NT2/D1 (cell line): ENCODE measurements around the gene HTR2A.

Experiments
- DNase-seq: peaks from one replicate; pipeline ENCODE4 v3.0.0-alpha.2; 2011; ENCODE audit warnings: low read depth, low spot score
- H3K27me3 ChIP-seq: 2 replicates; pipeline ENCODE4 v1.6.0; 2011; ENCODE audit warnings: mild to moderate bottlenecking; ENCODE audit not compliant: insufficient read length, insufficient read depth
- H3K36me3 ChIP-seq: 2 replicates; pipeline ENCODE4 v1.6.1; 2011; ENCODE audit warnings: mild to moderate bottlenecking, low read length, mixed read lengths; ENCODE audit not compliant: insufficient read depth, insufficient read length
- H3K4me1 ChIP-seq: 2 replicates; pipeline ENCODE4 v1.5.1; 2011; ENCODE audit not compliant: insufficient read depth, insufficient read length
- H3K4me3 ChIP-seq: 2 replicates; pipeline ENCODE4 v1.5.1; 2011; ENCODE audit warnings: low read depth; ENCODE audit not compliant: insufficient read length
- H3K9ac ChIP-seq: 2 replicates; pipeline ENCODE4 v1.6.0; 2011; ENCODE audit warnings: low read depth; ENCODE audit not compliant: insufficient read length
- H3K9me3 ChIP-seq: 2 replicates; pipeline ENCODE4 v1.5.1; 2011; ENCODE audit warnings: mild to moderate bottlenecking, low read length; ENCODE audit not compliant: insufficient read depth
- SUZ12 ChIP-seq: IDR thresholded peaks from 2 replicates; pipeline ENCODE4 v1.6.1; 2011; ENCODE audit not compliant: insufficient read length, insufficient read depth; ENCODE audit errors: extremely low read depth
- YY1 ChIP-seq: IDR thresholded peaks from 2 replicates; pipeline ENCODE4 v1.6.1; 2011; ENCODE audit not compliant: insufficient read length, insufficient read depth
- ZNF274 ChIP-seq: IDR thresholded peaks from 2 replicates; pipeline ENCODE4 v1.6.1; 2011; ENCODE audit warnings: mild to moderate bottlenecking, low read depth, low read length

HTR2A gene

GRCh38 chr13:46855664-46856063, 41.2 kb downstream of the HTR2A start:
- Histone ChIP-seq H3K36me3 (no peaks in the 10 kb centered on the region), H3K9me3 (no peaks in the 10 kb centered on the region), H3K4me3 (no peak overlapping the region), H3K9ac (no peak overlapping the region), H3K27me3 (no peaks in the 10 kb centered on the region), H3K4me1 (no peaks in the 10 kb centered on the region)
- no peak for DNase-seq
- no peak for TF ChIP-seq SUZ12
- TF ChIP-seq ZNF274 = no peak
- no peak for TF ChIP-seq YY1

DNA sequence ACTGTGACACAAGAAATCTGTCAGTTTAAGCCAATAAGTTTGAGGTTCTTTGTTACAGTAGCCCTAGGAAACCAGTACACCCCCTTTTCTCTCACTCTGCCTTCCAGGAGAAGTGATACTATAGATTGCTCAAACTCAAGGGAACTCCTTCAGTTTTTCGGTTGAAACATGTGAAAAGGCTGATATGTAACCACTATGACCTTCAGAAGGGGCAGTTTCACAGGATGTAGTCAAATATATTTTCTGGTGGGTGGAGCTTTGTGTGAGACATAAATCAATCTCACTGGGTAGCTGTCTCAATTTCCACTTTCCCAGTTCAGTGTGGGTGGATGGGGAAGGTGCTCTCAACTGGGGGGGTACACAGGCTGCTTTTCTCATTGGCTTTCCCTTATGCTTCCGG, 41.7 kb downstream of the HTR2A start:
- Histone ChIP-seq H3K9ac (no peak overlapping the region), H3K4me1 (no peaks in the 10 kb centered on the region), H3K9me3 (no peaks in the 10 kb centered on the region), H3K27me3 (no peaks in the 10 kb centered on the region), H3K4me3 (no peak overlapping the region), H3K36me3 (no peaks in the 10 kb centered on the region)
- no peak for DNase-seq
- TF ChIP-seq YY1 = no peak
- no peak for TF ChIP-seq ZNF274
- no peak for TF ChIP-seq SUZ12

GRCh38 chr13:46852168-46852567, 44.7 kb downstream of the HTR2A start:
- no peak for TF ChIP-seq ZNF274
- DNase-seq = no peak
- Histone ChIP-seq H3K27me3 (no peaks in the 10 kb centered on the region), H3K9me3 (no peaks in the 10 kb centered on the region), H3K36me3 (no peaks in the 10 kb centered on the region), H3K4me1 (no peaks in the 10 kb centered on the region), H3K9ac (no peak overlapping the region), H3K4me3 (no peak overlapping the region)

DNA sequence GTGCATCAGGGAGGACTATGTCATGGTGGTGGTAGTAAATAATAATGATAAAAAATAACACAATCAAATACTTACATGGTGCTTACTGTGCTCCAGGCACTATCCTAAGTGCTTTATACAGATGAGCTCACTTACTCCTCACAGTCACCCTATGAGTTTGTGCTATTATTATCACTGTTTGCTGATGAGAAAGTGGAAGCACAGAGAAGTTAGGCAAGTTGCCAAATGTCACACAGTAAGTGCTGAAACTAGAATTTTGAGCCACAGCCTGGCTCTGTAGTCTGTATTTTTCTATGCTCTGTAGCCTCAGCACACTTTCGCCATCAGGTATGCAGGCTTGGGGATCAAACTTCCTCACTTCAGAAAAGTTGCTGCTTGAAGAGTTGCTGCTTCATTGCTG, 46.6 kb downstream of the HTR2A start:
- Histone ChIP-seq H3K9ac (no peak overlapping the region), H3K4me1 (no peaks in the 10 kb centered on the region), H3K9me3 (no peaks in the 10 kb centered on the region), H3K36me3 (no peaks in the 10 kb centered on the region), H3K27me3 (no peaks in the 10 kb centered on the region), H3K4me3 (no peak overlapping the region)
- TF ChIP-seq ZNF274 = no peak
- no peak for TF ChIP-seq SUZ12
- TF ChIP-seq YY1 = no peak
- DNase-seq = no peak

DNA sequence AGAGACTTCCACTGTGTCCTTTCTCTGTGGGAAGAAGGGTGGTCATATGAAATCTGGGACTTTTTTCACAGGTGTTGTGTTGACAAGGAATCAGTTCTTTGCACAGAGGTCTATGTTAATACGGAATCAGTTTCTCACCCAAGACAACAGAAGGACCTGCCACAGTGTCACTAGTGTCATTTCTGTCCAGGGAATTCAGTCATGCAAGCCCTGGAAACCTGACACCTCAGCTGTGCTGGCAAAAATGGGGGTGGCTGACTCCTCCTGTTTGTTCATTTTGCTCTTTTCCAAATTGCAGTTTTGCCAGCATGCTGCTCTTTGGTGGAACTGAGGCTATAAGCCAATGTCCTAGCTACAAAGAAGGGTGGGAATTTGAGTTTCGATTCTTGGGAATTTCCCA, 50.1 kb downstream of the HTR2A start:
- no peak overlapping the region for H3K4me3 ChIP-seq
- H3K4me1 ChIP-seq = no peaks in the 10 kb centered on the region
- H3K36me3 ChIP-seq = no peaks in the 10 kb centered on the region
- TF ChIP-seq ZNF274 (no peak), SUZ12 (no peak), YY1 (no peak)
- H3K9ac ChIP-seq = no peak overlapping the region
- no peak for DNase-seq
- no peaks in the 10 kb centered on the region for H3K27me3 ChIP-seq
- no peaks in the 10 kb centered on the region for H3K9me3 ChIP-seq

- TF ChIP-seq ZNF274 (no peak), SUZ12 (no peak), YY1 (no peak)
- H3K9me3 ChIP-seq = no peaks in the 10 kb centered on the region
Observed at GRCh38 chr13:46845146-46845545, 51.7 kb downstream of the HTR2A start.

DNA sequence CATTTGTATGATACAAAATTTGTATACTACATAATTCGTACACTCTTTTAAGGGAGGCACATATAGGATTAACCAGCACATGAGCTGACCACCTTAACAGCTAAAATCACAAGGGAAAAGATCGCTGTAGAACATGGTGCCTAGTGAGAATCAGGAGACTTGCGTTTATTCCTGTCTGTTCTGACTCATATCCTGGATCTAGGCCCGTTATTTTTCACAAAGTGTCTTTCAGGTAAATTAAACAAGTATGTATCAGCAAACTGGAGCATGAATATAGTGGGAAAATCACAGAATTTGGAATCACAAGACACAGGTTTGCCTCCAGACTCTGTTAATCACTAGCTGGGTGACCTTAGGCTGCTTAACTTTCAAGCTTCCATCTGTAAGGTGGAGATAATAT, 52.4 kb downstream of the HTR2A start:
- H3K4me3 ChIP-seq = no peak overlapping the region
- H3K9me3 ChIP-seq = no peaks in the 10 kb centered on the region
- H3K4me1 ChIP-seq = no peaks in the 10 kb centered on the region
- TF ChIP-seq YY1 (no peak), ZNF274 (no peak), SUZ12 (no peak)
- H3K27me3 ChIP-seq = no peaks in the 10 kb centered on the region
- H3K9ac ChIP-seq = no peak overlapping the region
- no peak for DNase-seq
- no peaks in the 10 kb centered on the region for H3K36me3 ChIP-seq

More at GRCh38 chr13:46845146-46845545, 51.7 kb downstream of the HTR2A start:
- H3K4me1 ChIP-seq = no peaks in the 10 kb centered on the region
- H3K27me3 ChIP-seq = no peaks in the 10 kb centered on the region
- no peak overlapping the region for H3K4me3 ChIP-seq
- no peak for DNase-seq
- H3K36me3 ChIP-seq = no peaks in the 10 kb centered on the region
- no peak overlapping the region for H3K9ac ChIP-seq

DNA sequence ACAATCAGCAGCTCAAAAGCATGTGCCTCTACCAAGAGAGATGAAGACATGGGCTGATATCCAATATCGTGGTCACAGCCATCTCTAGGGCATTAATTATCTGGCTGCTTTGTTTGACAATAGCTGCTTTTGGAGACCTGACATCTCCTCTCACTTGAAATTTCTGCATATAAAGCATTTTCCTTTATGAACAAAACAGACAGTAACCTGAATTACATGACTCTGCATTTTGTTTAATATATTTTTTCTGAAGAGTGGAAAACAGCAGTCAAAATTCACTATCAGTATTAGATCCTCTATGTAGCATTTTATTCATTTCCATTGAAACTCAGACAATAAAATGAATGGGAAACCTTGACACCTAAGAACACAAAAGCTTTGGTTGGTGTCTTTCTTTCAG, 57.5 kb downstream of the HTR2A start:
- H3K9ac ChIP-seq = no peak overlapping the region
- H3K4me1 ChIP-seq = no peaks in the 10 kb centered on the region
- no peaks in the 10 kb centered on the region for H3K27me3 ChIP-seq
- TF ChIP-seq ZNF274 (no peak), SUZ12 (no peak), YY1 (no peak)
- H3K9me3 ChIP-seq = no peaks in the 10 kb centered on the region
- no peak for DNase-seq
- no peaks in the 10 kb centered on the region for H3K36me3 ChIP-seq
- no peak overlapping the region for H3K4me3 ChIP-seq
